Measurements from ENCODE around the gene ANKRD16.
"Not testable (repeated sequence)": the region's sequence is repeated elsewhere in the genome, so short reads cannot be mapped to it uniquely, and the experiment has no call there.

Gene ANKRD16

GRCh38 chr10:5862360-5862961 lies 27.2 kb downstream of the ANKRD16 start:
- TF ChIP-seq CTCF (IDR thresholded peaks at IDR 0.05; ENCODE audit: borderline replicate concordance, insufficient read depth, low read depth, low read length): no peak
- H3K4me3 ChIP-seq (ENCODE audit: low read depth, low read length): no peak overlapping the region

GRCh38 chr10:5860066-5860465 lies 29.6 kb downstream of the ANKRD16 start:
- no peak overlapping the region for H3K4me3 ChIP-seq (ENCODE audit: low read depth, low read length)
- no peak for TF ChIP-seq CTCF (IDR thresholded peaks at IDR 0.05; ENCODE audit: borderline replicate concordance, insufficient read depth, low read depth, low read length)

GRCh38 chr10:5858811-5859210 lies 30.9 kb downstream of the ANKRD16 start:
- TF ChIP-seq CTCF (IDR thresholded peaks at IDR 0.05; ENCODE audit: borderline replicate concordance, insufficient read depth, low read depth, low read length): no peak
- no peak overlapping the region for H3K4me3 ChIP-seq (ENCODE audit: low read depth, low read length)

GRCh38 chr10:5856701-5857004 lies 33.0 kb downstream of the ANKRD16 start:
- TF ChIP-seq CTCF (IDR thresholded peaks at IDR 0.05; ENCODE audit: borderline replicate concordance, insufficient read depth, low read depth, low read length): no peak

GRCh38 chr10:5855979-5856700 lies 33.6 kb downstream of the ANKRD16 start:
- no peak for TF ChIP-seq CTCF (IDR thresholded peaks at IDR 0.05; ENCODE audit: borderline replicate concordance, insufficient read depth, low read depth, low read length)
- H3K4me3 ChIP-seq (ENCODE audit: low read depth, low read length): no peak overlapping the region

More at GRCh38 chr10:5856701-5857004, 33.0 kb downstream of the ANKRD16 start:
- H3K4me3 ChIP-seq (ENCODE audit: low read depth, low read length): no peak overlapping the region

- no peak for TF ChIP-seq CTCF (IDR thresholded peaks at IDR 0.05; ENCODE audit: borderline replicate concordance, insufficient read depth, low read depth, low read length)
- H3K4me3 ChIP-seq (ENCODE audit: low read depth, low read length): no peak overlapping the region
These were observed 35.6 kb downstream of the ANKRD16 start for GRCh38 chr10:5854131-5854475.

- H3K4me3 ChIP-seq (ENCODE audit: low read depth, low read length): not testable (repeated sequence)
These were observed 43.0 kb downstream of the ANKRD16 start for GRCh38 chr10:5846667-5847066.

Measured in GM12875 (cell line).